Ovary (tissue), 9 donors: ENCODE results near the gene RNF123. TPM values are rescaled to one million over a fixed set of nuclear protein-coding genes. Genes with fewer than 3 reads are reported as not detected.

Experiments used
- DNase-seq, 5 donors: peaks; one replicate each; pipeline ENCODE4 v3.0.0-alpha.2; 2019 to 2020
- H3K27ac ChIP-seq, 2 donors: fragments of 200-600 bp; one replicate each; pipeline versions ENCODE4 v1.5.1 to v1.8.0; 2019 to 2022
- H3K27me3 ChIP-seq: fragments of 200-600 bp; one replicate; pipeline ENCODE4 v1.8.0; 2022
- H3K36me3 ChIP-seq: fragments of 200-600 bp; sonication (generic); one replicate; pipeline ENCODE4 v1.5.1; 2019
- H3K4me1 ChIP-seq: one replicate; pipeline ENCODE4 v1.8.1; 2013; ENCODE audit warnings: mild to moderate bottlenecking, moderate library complexity; ENCODE audit not compliant: insufficient read depth
- H3K4me3 ChIP-seq: fragments of 200-600 bp; sonication (generic); one replicate; pipeline ENCODE4 v1.5.1; 2017
- H3K9me3 ChIP-seq, 2 donors: fragments of 200-600 bp in 1 of 2; sonication (generic) in 1 of 2; one replicate each; pipeline versions ENCODE4 v1.5.1 to v1.8.1; 2013 to 2019; ENCODE audit warnings: mild to moderate bottlenecking in 1 of 2, moderate library complexity in 1 of 2
- CTCF ChIP-seq, 3 donors: fragments of 450-650 bp in 2 of 3; fragments of 200-600 bp in 1 of 3; IDR thresholded peaks; one replicate each; pipeline versions ENCODE4 v1.5.1 to v1.8.0; 2016 to 2022; ENCODE audit warnings: antibody characterized with exemption in 3 of 3, mild to moderate bottlenecking in 1 of 3
- EP300 ChIP-seq: sonication (generic); formaldehyde crosslinking; IDR thresholded peaks from one replicate; pipeline ENCODE4 v1.6.1; 2017; ENCODE audit warnings: antibody characterized with exemption
- POLR2A ChIP-seq: fragments of 450-650 bp; IDR thresholded peaks from one replicate; pipeline ENCODE4 v1.6.1; 2017; ENCODE audit warnings: antibody characterized with exemption, mild to moderate bottlenecking, moderate library complexity
- WGBS, 3 donors: extraction: QIAGEN DNeasy Blood & Tissue Kit in 1 of 3; methylation state at CpG; one replicate each; pipeline versions ENCODE4 v1.1.5 to v1.1.7; 2013 to 2017; 5-methylcytosine and 5-hydroxymethylcytosine counted together
- intact Hi-C, 4 donors: fragments of 100-400 bp; cut with DNase I; formaldehyde crosslinking; loops; one replicate each; pipeline versions ENCODE4 v1.11.0 to v1.15.1; 2022 to 2023
- polyA plus RNA-seq, 2 donors: library from polyadenylated mRNA; stranded (reverse); fragments of 200-250 nt in 1 of 2; fragments of 350-450 nt in 1 of 2; fragmentation: Illumina TruSeq in 1 of 2; extraction: RNeasy Lipid Tissue Mini Kit (QIAGEN cat#74804) in 1 of 2; gene quantifications; one replicate each; pipeline ENCODE4 v1.2.3, GENCODE V29; 2013 to 2014
- total RNA-seq, 7 donors: library from RNA; depleted of rRNA in 2 of 7; stranded (reverse); fragments of >200 nt in 2 of 7; fragmentation: NEBNext Ultra II Directional in 3 of 7; extraction: Animal tissue kit (Norgen Biotek cat#: 25700) in 3 of 7; gene quantifications; one replicate each; pipeline versions ENCODE4 v1.1.0 to v1.2.4, GENCODE V29; 2016 to 2023
- donor health status: DM: no; HTN: no; CAD: no; lungs with moderate emphysema.
- donor health status: DM: no; HTN: no; CAD: no.
- donor health status: Bipolar disorder and iron deficiency.
- donor health status: DM: yes; HTN: yes; CAD: no.
- donor health status: DM: no; HTN: no; CAD: no.
- donor health status: DM: yes; HTN: yes; CAD: no.

The RNF123 gene
- total and polyA plus RNA-seq, 9 donors = 15.9 to 37.6 (median 24.0) TPM

GRCh38 chr3:49727154-49727923 is 38.0 kb downstream of the RNF123 start:
- Histone ChIP-seq H3K27ac (no peak overlapping the region), H3K27me3 (no peaks in the 10 kb centered on the region), H3K4me1 (peaks cover 5% of the 10 kb centered on the region), H3K9me3 (no peaks in the 10 kb centered on the region), H3K36me3 (no peaks in the 10 kb centered on the region), H3K4me3 (no peak overlapping the region)
- peak in 1 of 5 donors; percentile 18 for DNase-seq
- intact Hi-C loops = no loop called here
- 82 to 85% (median 83%) methylated on average over 19 of the region's 19 CpGs for WGBS, 3 donors
- TF ChIP-seq POLR2A (no peak), CTCF (IDR thresholded peaks at IDR 0.05) (no peak), EP300 (no peak)

DNA sequence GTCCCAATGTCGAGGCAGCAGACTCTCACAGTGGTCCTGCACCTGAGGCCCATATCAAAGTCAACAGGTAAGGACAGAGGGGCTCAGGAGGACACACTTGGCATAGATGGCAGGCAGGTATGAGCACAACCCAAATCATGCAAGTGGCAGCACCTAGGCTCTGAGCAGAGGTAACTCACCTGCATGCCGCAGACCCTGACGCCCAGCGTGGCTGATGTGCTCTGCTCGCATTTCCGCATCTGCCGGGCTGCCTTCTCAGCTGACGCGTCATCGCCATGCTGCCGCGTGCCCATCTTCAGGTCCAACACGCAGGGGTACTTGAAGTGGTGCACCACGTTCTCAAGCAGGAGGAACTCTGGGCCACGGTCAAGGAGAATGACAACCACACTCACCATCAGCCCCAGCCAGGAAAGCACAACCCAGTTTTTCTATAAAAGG is 38.6 kb downstream of the RNF123 start:
- 91% methylated on average over 15 of the region's 15 CpGs for WGBS, 3 donors
- TF ChIP-seq POLR2A (no peak), CTCF (IDR thresholded peaks at IDR 0.05) (no peak), EP300 (no peak)
- no peaks in the 10 kb centered on the region for H3K36me3 ChIP-seq
- peak in 1 of 5 donors; percentile 21 for DNase-seq
- H3K9me3 ChIP-seq = no peaks in the 10 kb centered on the region
- peaks cover 3% of the 10 kb centered on the region for H3K4me1 ChIP-seq
- no peak overlapping the region for H3K4me3 ChIP-seq
- no peaks in the 10 kb centered on the region for H3K27me3 ChIP-seq
- intact Hi-C loops = no loop called here
- no peak overlapping the region for H3K27ac ChIP-seq

DNA sequence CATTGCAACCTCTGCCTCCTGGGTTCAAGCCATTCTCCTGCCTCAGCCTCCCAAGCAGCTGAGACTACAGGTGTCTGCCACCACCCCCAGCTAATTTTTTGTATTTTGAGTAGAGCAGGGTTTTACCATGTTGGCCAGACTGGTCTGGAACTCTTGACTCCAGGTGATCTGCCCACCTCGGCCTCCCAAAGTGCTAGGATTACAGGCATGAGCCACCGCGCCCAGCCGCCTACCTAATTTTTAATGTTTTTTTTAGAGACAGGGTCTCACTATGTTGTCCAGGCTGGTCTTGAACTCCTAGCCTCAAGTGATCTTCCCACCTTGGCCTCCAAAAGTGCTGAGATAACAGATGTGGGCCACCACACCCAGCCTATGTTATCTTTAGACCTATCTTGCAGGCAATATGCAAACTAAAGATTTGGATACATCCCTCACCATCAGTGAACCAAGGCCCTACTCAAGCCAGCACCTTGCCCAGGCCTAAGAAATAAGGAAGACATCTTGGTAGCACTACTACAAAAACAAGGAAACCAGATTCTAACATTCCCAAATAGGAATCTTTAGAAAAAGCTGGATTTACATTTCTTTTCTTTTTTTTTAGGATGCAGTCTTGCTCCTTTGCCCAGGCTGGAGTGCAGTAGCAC is 40.7 kb downstream of the RNF123 start:
- no peaks in the 10 kb centered on the region for H3K36me3 ChIP-seq
- H3K4me3 ChIP-seq = no peak overlapping the region
- no peaks in the 10 kb centered on the region for H3K27me3 ChIP-seq
- 95 to 100% (median 97%) methylated on average over 4 of the region's 4 CpGs for WGBS, 3 donors
- no peaks in the 10 kb centered on the region for H3K4me1 ChIP-seq
- TF ChIP-seq POLR2A (no peak), CTCF (IDR thresholded peaks at IDR 0.05) (no peak), EP300 (no peak)
- H3K9me3 ChIP-seq = no peaks in the 10 kb centered on the region
- intact Hi-C loops = no loop called here
- H3K27ac ChIP-seq = no peak overlapping the region
- DNase-seq = no peak

DNA sequence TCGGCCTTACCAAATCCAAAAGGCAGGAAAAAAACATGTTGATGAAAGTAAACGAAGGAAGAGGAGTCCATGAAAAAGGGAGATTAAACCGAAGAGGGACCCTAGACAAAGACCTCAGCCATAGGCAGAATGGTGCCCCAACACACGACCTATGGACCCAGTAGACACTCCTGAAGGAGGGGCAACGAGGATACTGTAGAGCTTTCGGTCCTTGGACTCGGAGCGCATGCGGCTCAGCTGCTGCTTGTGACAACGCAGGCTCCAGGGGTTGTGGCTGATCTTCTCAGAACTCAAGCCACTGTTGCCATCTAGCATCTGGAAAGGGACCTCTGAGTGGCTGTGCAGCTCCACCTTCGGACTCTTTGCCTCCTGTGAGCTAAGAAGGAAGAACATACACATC is 43.2 kb downstream of the RNF123 start:
- TF ChIP-seq POLR2A (no peak), CTCF (IDR thresholded peaks at IDR 0.05) (no peak), EP300 (no peak)
- H3K4me1 ChIP-seq = no peaks in the 10 kb centered on the region
- H3K36me3 ChIP-seq = no peaks in the 10 kb centered on the region
- no peak for DNase-seq
- 80 to 90% (median 88%) methylated on average over 11 of the region's 11 CpGs for WGBS, 3 donors
- no peak overlapping the region for H3K4me3 ChIP-seq
- no peaks in the 10 kb centered on the region for H3K27me3 ChIP-seq
- H3K27ac ChIP-seq = no peak overlapping the region
- H3K9me3 ChIP-seq = no peaks in the 10 kb centered on the region
- intact Hi-C loops = no loop called here
